HCT116 (cell line): ENCODE measurements around the gene SDK2. TPM values are rescaled to one million over a fixed set of nuclear protein-coding genes. Genes with fewer than 3 reads are reported as not detected.

Experiments
- ATAC-seq: fragments of 200-7000 bp; cut with Tn5 transposase; 2 replicates; pipeline ENCODE4 v1.9.1; 2020; ENCODE audit warnings: mild to moderate bottlenecking, moderate library complexity
- BruUV-seq: library from RNA; stranded (reverse); fragments of 400-500 nt; replicated peaks from 2 replicates; lab custom pipeline; 2021; lab: Mats Ljungman, UMichigan
- CTCF ChIA-PET: fragments of 300-600 bp; sonication (Branson Sonifier 250); formaldehyde crosslinking; loops from one replicate; lab custom pipeline; 2021; ENCODE audit warnings: antibody characterized with exemption; lab: Charles Lee
- POLR2A ChIA-PET: fragments of 300-600, 350-600 bp; sonication (Branson Sonifier 250); formaldehyde crosslinking; loops from one replicate; lab custom pipeline; 2021; ENCODE audit warnings: antibody characterized with exemption; lab: Charles Lee
- RAD21 ChIA-PET, 2 experiments: fragments of 300-600 bp; sonication (Branson Sonifier 250); formaldehyde crosslinking; loops; one replicate each; lab custom pipeline; 2023; ENCODE audit warnings: low total read pairs in 2 of 2; ENCODE audit not compliant: uncharacterized antibody in 2 of 2, unreplicated experiment in 2 of 2, low non-redundant PET in 1 of 2; lab: Charles Lee
- DNase-seq: peaks from one replicate; pipeline ENCODE4 v3.0.0-alpha.2; 2010; ENCODE audit warnings: low read depth, low spot score
- H2AFZ ChIP-seq: fragments of 200-600 bp; shearing (Covaris generic), sonication (generic); 2 replicates; pipeline ENCODE4 v1.6.1; 2017; ENCODE audit warnings: low read depth, mixed run types, mixed read lengths, antibody characterized with exemption, low read length; ENCODE audit not compliant: poor library complexity, severe bottlenecking
- H3K27ac ChIP-seq: 2 replicates; pipeline ENCODE4 v1.5.1; 2012; ENCODE audit warnings: low read depth, low read length
- H3K27me3 ChIP-seq: fragments of 200-600 bp; sonication (generic); 2 replicates; pipeline ENCODE4 v1.6.1; 2016; ENCODE audit warnings: mixed run types, low read length, mixed read lengths; ENCODE audit not compliant: insufficient read depth
- H3K36me3 ChIP-seq, 2 experiments: fragments of 200-500 bp in 1 of 2; fragments of 200-600 bp in 1 of 2; sonication (Bioruptor generic) in 1 of 2; sonication (generic) in 1 of 2; 2 replicates each; pipeline versions ENCODE4 v1.5.1 to v1.6.1; 2014 to 2016; ENCODE audit warnings: low read length in 2 of 2, inconsistent platforms in 1 of 2, mixed read lengths in 1 of 2, mixed run types in 1 of 2; ENCODE audit not compliant: insufficient read depth in 2 of 2, control insufficient read depth in 1 of 2
- H3K4me1 ChIP-seq, 2 experiments: fragments of 200-600 bp in 1 of 2; sonication (generic) in 1 of 2; 2 replicates each; pipeline versions ENCODE4 v1.5.1 to v1.6.1; 2012 to 2017; ENCODE audit warnings: low read length in 2 of 2, inconsistent platforms in 1 of 2, mild to moderate bottlenecking in 1 of 2, mixed read lengths in 1 of 2, mixed run types in 1 of 2, moderate library complexity in 1 of 2; ENCODE audit not compliant: insufficient read depth in 2 of 2, control insufficient read depth in 1 of 2
- H3K4me2 ChIP-seq: fragments of 200-600 bp; sonication (generic); 2 replicates; pipeline ENCODE4 v1.6.1; 2017; ENCODE audit warnings: mixed run types, low read length, mixed read lengths
- H3K4me3 ChIP-seq, 2 experiments: fragments of 200-600 bp in 1 of 2; sonication (generic) in 1 of 2; replicated peaks in 1 of 2; 2 replicates each; pipeline ENCODE4 v1.5.1; 2011 to 2016; ENCODE audit warnings: low read length in 2 of 2, control low read depth in 1 of 2, low read depth in 1 of 2, mild to moderate bottlenecking in 1 of 2, mixed read lengths in 1 of 2, mixed run types in 1 of 2
- H3K79me2 ChIP-seq: fragments of 200-600 bp; sonication (generic); 2 replicates; pipeline ENCODE4 v1.6.1; 2017; ENCODE audit warnings: mild to moderate bottlenecking, mixed run types, low read length, moderate library complexity, mixed read lengths; ENCODE audit not compliant: insufficient read depth
- H3K9ac ChIP-seq: fragments of 200-600 bp; sonication (generic); 2 replicates; pipeline ENCODE4 v1.6.1; 2016; ENCODE audit warnings: low read length, mixed read lengths
- H3K9me2 ChIP-seq: fragments of 200-600 bp; sonication (generic), shearing (Covaris generic); 2 replicates; pipeline ENCODE4 v1.6.1; 2017; ENCODE audit warnings: mixed run types, mild to moderate bottlenecking, moderate library complexity; ENCODE audit not compliant: insufficient read depth
- H3K9me3 ChIP-seq, 2 experiments: fragments of 200-500 bp in 1 of 2; fragments of 200-600 bp in 1 of 2; sonication (Bioruptor generic) in 1 of 2; sonication (generic) in 1 of 2; 2 replicates each; pipeline ENCODE4 v1.6.1; 2014 to 2017; ENCODE audit warnings: low read length in 2 of 2, mixed read lengths in 2 of 2, inconsistent platforms in 1 of 2, low read depth in 1 of 2, mild to moderate bottlenecking in 1 of 2, mixed run types in 1 of 2, moderate library complexity in 1 of 2; ENCODE audit not compliant: control insufficient read depth in 1 of 2, insufficient read depth in 1 of 2
- H4K20me1 ChIP-seq: fragments of 200-600 bp; sonication (generic), shearing (Covaris generic); 2 replicates; pipeline ENCODE4 v1.6.1; 2017; ENCODE audit warnings: mixed run types, mild to moderate bottlenecking, moderate library complexity; ENCODE audit not compliant: insufficient read depth
- EGR1 ChIP-seq: IDR thresholded peaks from 2 replicates; pipeline ENCODE4 v1.6.1; 2012; ENCODE audit warnings: low read depth
- ELF1 ChIP-seq: IDR thresholded peaks from 2 replicates; pipeline ENCODE4 v1.6.1; 2012; ENCODE audit warnings: low read depth, borderline replicate concordance
- YY1 ChIP-seq: IDR thresholded peaks from 2 replicates; pipeline ENCODE4 v1.6.1; 2011; ENCODE audit warnings: low read length, low read depth, moderate library complexity, mild to moderate bottlenecking; ENCODE audit not compliant: insufficient replicate concordance; ENCODE audit errors: extremely low read depth
- intact Hi-C: fragments of 100-400 bp; cut with micrococcal nuclease; formaldehyde crosslinking; loops from 2 replicates; pipeline ENCODE4 v1.10.0; 2022
- total RNA-seq: library from RNA; stranded (reverse); gene quantifications from one replicate; pipeline ENCODE4 v1.2.1, GENCODE V29; 2021; ENCODE audit not compliant: unreplicated experiment
- TF ChIP-seq, protein P1 (sequence below): IDR thresholded peaks from 2 replicates; pipeline ENCODE4 v1.6.1; 2012; ENCODE audit warnings: low read depth
- TF ChIP-seq, protein P2 (sequence below), 3 experiments: fragments of 200-600 bp in 1 of 3; sonication (generic) in 1 of 3; IDR thresholded peaks in 2 of 3; conservative IDR thresholded peaks in 1 of 3; 2 replicates each; pipeline ENCODE4 v1.5.1; 2012 to 2017; ENCODE audit warnings: low read depth in 2 of 3, low read length in 2 of 3, antibody characterized with exemption in 1 of 3, borderline replicate concordance in 1 of 3, control low read depth in 1 of 3, mild to moderate bottlenecking in 1 of 3, mixed read lengths in 1 of 3, mixed run types in 1 of 3, moderate library complexity in 1 of 3; ENCODE audit not compliant: insufficient read depth in 1 of 3
- TF ChIP-seq, protein P3 (sequence below): IDR thresholded peaks from 2 replicates; pipeline ENCODE4 v1.6.1; 2012
- TF ChIP-seq, protein P4 (sequence below): IDR thresholded peaks from 2 replicates; pipeline ENCODE4 v1.6.1; 2012

The SDK2 gene
- total RNA-seq, 1 experiment from 2014 or later: 0.10 TPM

DNA sequence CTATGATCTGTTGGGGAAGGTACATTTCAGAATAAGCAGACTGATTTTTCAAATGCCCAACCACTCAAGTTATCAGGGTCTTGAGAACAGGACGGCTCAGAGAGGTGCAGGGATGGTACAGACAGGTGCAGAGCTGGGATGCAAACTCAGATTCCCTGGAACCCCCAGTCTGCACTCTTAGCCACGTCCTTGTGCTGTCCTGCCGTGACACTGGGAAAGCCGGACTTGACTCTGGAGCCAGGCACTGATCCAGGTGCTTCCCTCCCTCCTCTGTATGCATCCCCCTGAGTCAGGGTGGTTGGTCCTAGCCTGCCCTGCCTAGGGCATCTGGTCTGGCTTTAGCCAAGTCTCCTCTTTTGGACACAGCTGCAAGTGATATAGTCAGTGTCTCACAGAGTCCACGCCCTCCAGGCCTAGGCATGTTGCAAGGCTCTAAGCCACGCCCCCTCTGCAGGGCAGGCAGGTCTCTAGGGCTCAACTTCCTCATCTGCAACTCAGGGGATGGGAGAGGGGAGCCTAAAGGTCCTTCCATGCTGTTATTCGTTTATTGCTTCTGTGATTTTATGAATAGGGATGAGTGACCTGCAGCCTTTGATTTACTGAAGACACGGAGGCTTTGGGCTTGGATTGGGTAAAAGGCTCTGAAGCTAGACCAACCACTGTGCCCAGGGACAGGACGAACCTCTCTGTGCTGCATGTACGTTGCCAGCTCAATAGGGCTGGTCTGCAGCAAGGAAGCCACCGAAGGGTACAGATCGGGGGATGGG is 97.3 kb downstream of the SDK2 start:
- Histone ChIP-seq H3K9me2 (no peaks in the 10 kb centered on the region), H3K4me1 (peaks cover 7% of the 10 kb centered on the region in 2 experiments; a peak in 3 of 4 replicates), H3K27ac (no peak overlapping the region), H3K4me2 (peak overlapping the region; percentile 8; the same call in 1 of the 2 replicates), H3K9me3 (no peaks in the 10 kb centered on the region), H3K27me3 (no peaks in the 10 kb centered on the region; the same call in 1 of the 2 replicates), H3K36me3 (no peaks in the 10 kb centered on the region), H2AFZ (no peak overlapping the region), H3K9ac (no peak overlapping the region), H4K20me1 (no peaks in the 10 kb centered on the region), H3K4me3 (no peak overlapping the region), H3K79me2 (no peaks in the 10 kb centered on the region)
- intact Hi-C loops: no loop called here
- ChIA-PET POLR2A (no interaction called here), CTCF (no interaction called here), RAD21 (no interaction called here)
- no TSS peak for BruUV-seq
- DNase-seq (peak; percentile 12), ATAC-seq (peak; percentile 89)
- TF ChIP-seq, protein P1, sequence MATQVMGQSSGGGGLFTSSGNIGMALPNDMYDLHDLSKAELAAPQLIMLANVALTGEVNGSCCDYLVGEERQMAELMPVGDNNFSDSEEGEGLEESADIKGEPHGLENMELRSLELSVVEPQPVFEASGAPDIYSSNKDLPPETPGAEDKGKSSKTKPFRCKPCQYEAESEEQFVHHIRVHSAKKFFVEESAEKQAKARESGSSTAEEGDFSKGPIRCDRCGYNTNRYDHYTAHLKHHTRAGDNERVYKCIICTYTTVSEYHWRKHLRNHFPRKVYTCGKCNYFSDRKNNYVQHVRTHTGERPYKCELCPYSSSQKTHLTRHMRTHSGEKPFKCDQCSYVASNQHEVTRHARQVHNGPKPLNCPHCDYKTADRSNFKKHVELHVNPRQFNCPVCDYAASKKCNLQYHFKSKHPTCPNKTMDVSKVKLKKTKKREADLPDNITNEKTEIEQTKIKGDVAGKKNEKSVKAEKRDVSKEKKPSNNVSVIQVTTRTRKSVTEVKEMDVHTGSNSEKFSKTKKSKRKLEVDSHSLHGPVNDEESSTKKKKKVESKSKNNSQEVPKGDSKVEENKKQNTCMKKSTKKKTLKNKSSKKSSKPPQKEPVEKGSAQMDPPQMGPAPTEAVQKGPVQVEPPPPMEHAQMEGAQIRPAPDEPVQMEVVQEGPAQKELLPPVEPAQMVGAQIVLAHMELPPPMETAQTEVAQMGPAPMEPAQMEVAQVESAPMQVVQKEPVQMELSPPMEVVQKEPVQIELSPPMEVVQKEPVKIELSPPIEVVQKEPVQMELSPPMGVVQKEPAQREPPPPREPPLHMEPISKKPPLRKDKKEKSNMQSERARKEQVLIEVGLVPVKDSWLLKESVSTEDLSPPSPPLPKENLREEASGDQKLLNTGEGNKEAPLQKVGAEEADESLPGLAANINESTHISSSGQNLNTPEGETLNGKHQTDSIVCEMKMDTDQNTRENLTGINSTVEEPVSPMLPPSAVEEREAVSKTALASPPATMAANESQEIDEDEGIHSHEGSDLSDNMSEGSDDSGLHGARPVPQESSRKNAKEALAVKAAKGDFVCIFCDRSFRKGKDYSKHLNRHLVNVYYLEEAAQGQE: no peak
- TF ChIP-seq YY1 (no peak), EGR1 (no peak), ELF1 (no peak)
- TF ChIP-seq, protein P2, sequence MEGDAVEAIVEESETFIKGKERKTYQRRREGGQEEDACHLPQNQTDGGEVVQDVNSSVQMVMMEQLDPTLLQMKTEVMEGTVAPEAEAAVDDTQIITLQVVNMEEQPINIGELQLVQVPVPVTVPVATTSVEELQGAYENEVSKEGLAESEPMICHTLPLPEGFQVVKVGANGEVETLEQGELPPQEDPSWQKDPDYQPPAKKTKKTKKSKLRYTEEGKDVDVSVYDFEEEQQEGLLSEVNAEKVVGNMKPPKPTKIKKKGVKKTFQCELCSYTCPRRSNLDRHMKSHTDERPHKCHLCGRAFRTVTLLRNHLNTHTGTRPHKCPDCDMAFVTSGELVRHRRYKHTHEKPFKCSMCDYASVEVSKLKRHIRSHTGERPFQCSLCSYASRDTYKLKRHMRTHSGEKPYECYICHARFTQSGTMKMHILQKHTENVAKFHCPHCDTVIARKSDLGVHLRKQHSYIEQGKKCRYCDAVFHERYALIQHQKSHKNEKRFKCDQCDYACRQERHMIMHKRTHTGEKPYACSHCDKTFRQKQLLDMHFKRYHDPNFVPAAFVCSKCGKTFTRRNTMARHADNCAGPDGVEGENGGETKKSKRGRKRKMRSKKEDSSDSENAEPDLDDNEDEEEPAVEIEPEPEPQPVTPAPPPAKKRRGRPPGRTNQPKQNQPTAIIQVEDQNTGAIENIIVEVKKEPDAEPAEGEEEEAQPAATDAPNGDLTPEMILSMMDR (IDR thresholded peaks at IDR 0.05 in 2 of 3, conservative IDR thresholded peaks at IDR 0.05 in 1 of 3; ENCODE audit: borderline replicate concordance in 1 of 3, insufficient read depth in 1 of 3, low read depth in 2 of 3, low read length in 2 of 3): no peak
- TF ChIP-seq, protein P3, sequence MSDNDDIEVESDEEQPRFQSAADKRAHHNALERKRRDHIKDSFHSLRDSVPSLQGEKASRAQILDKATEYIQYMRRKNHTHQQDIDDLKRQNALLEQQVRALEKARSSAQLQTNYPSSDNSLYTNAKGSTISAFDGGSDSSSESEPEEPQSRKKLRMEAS: no peak
- TF ChIP-seq, protein P4, sequence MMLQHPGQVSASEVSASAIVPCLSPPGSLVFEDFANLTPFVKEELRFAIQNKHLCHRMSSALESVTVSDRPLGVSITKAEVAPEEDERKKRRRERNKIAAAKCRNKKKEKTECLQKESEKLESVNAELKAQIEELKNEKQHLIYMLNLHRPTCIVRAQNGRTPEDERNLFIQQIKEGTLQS: no peak
